ENCODE results near the gene NMNAT2. TPM values are rescaled to one million over a fixed set of nuclear protein-coding genes. Genes with fewer than 3 reads are reported as not detected.

NMNAT2 gene
- total RNA-seq, 4 donors from 2014 or later = 0.20 to 0.48 (median 0.27) TPM; not detected in 1

- 95% methylated on average over 2 of the region's 2 CpGs; no CpG with 5 or more reads in 1 of the 2 donors for WGBS, 2 donors (ENCODE audit: low coverage in 1 of 2)
- intact Hi-C loops (cut with DNase I; ENCODE audit: low total_unique reads) = no loop called here
- Histone ChIP-seq H3K4me3 (no peak overlapping the region), H3K27me3 (peaks cover 14% of the 10 kb centered on the region), H3K4me1 (no peaks in the 10 kb centered on the region), H3K9me3 (no peaks in the 10 kb centered on the region), H3K36me3 (no peaks in the 10 kb centered on the region), H3K27ac (no peak overlapping the region)
- DNase-seq = no peak
- TF ChIP-seq EP300 (IDR thresholded peaks at IDR 0.05; ENCODE audit: low read depth) = no peak
- no peak for TF ChIP-seq POLR2A (IDR thresholded peaks at IDR 0.05)
- no peak for TF ChIP-seq CTCF (IDR thresholded peaks at IDR 0.05)
- TF ChIP-seq POLR2AphosphoS5 (IDR thresholded peaks at IDR 0.05) = no peak
- in situ Hi-C loops (cut with MboI; ENCODE audit: low pct_ligation_motif_present in 1 of 4, low pct_unique_long_range_greater_than_20kb in 1 of 4, low sequenced_read_pairs in 3 of 4) = no loop called here
These were observed 7.1 kb downstream of the NMNAT2 start for GRCh38 chr1:183411091-183411490.

GRCh38 chr1:183407961-183408360, 10.2 kb downstream of the NMNAT2 start:
- WGBS, 2 donors (ENCODE audit: low coverage in 1 of 2) = 64 to 86% methylated on average over 1 of the region's 1 CpG
- no peaks in the 10 kb centered on the region for H3K4me1 ChIP-seq
- no peak overlapping the region for H3K4me3 ChIP-seq
- no peak overlapping the region for H3K27ac ChIP-seq
- DNase-seq = no peak
- no peaks in the 10 kb centered on the region for H3K9me3 ChIP-seq
- TF ChIP-seq EP300 (IDR thresholded peaks at IDR 0.05; ENCODE audit: low read depth) = no peak
- no peak for TF ChIP-seq CTCF (IDR thresholded peaks at IDR 0.05)
- TF ChIP-seq POLR2AphosphoS5 (IDR thresholded peaks at IDR 0.05) = no peak
- TF ChIP-seq POLR2A (IDR thresholded peaks at IDR 0.05) = no peak
- no peaks in the 10 kb centered on the region for H3K27me3 ChIP-seq
- no peaks in the 10 kb centered on the region for H3K36me3 ChIP-seq
- in situ Hi-C loops (cut with MboI; ENCODE audit: low pct_ligation_motif_present in 1 of 4, low pct_unique_long_range_greater_than_20kb in 1 of 4, low sequenced_read_pairs in 3 of 4) = no loop called here
- intact Hi-C loops (cut with DNase I; ENCODE audit: low total_unique reads) = no loop called here

GRCh38 chr1:183407474-183407873, 10.7 kb downstream of the NMNAT2 start:
- Histone ChIP-seq H3K36me3 (no peaks in the 10 kb centered on the region), H3K9me3 (no peaks in the 10 kb centered on the region), H3K27ac (no peak overlapping the region), H3K4me3 (no peak overlapping the region), H3K27me3 (no peaks in the 10 kb centered on the region), H3K4me1 (no peaks in the 10 kb centered on the region)
- intact Hi-C loops (cut with DNase I; ENCODE audit: low total_unique reads) (no loop called here), in situ Hi-C loops (cut with MboI; ENCODE audit: low pct_ligation_motif_present in 1 of 4, low pct_unique_long_range_greater_than_20kb in 1 of 4, low sequenced_read_pairs in 3 of 4) (no loop called here)
- TF ChIP-seq CTCF (IDR thresholded peaks at IDR 0.05) (no peak), POLR2A (IDR thresholded peaks at IDR 0.05) (no peak), EP300 (IDR thresholded peaks at IDR 0.05; ENCODE audit: low read depth) (no peak), POLR2AphosphoS5 (IDR thresholded peaks at IDR 0.05) (no peak)
- 70% methylated on average over 2 of the region's 2 CpGs for WGBS, 2 donors (ENCODE audit: low coverage in 1 of 2)
- DNase-seq = no peak

GRCh38 chr1:183404476-183404875, 13.7 kb downstream of the NMNAT2 start:
- no peaks in the 10 kb centered on the region for H3K9me3 ChIP-seq
- intact Hi-C loops (cut with DNase I; ENCODE audit: low total_unique reads) (no loop called here), in situ Hi-C loops (cut with MboI; ENCODE audit: low pct_ligation_motif_present in 1 of 4, low pct_unique_long_range_greater_than_20kb in 1 of 4, low sequenced_read_pairs in 3 of 4) (no loop called here)
- H3K36me3 ChIP-seq = no peaks in the 10 kb centered on the region
- 66 to 73% methylated on average over 2 of the region's 2 CpGs for WGBS, 2 donors (ENCODE audit: low coverage in 1 of 2)
- no peaks in the 10 kb centered on the region for H3K4me1 ChIP-seq
- no peaks in the 10 kb centered on the region for H3K27me3 ChIP-seq
- TF ChIP-seq POLR2AphosphoS5 (IDR thresholded peaks at IDR 0.05) (no peak), CTCF (IDR thresholded peaks at IDR 0.05) (no peak), EP300 (IDR thresholded peaks at IDR 0.05; ENCODE audit: low read depth) (no peak), POLR2A (IDR thresholded peaks at IDR 0.05) (no peak)
- H3K4me3 ChIP-seq = no peak overlapping the region
- DNase-seq = no peak
- no peak overlapping the region for H3K27ac ChIP-seq

Measured in transverse colon (tissue), 4 donors.